ENCODE results near the gene SPG7. TPM values are rescaled to one million over a fixed set of nuclear protein-coding genes. Genes with fewer than 3 reads are reported as not detected.
"Not testable (repeated sequence)": the region's sequence is repeated elsewhere in the genome, so short reads cannot be mapped to it uniquely, and the experiment has no call there.

The SPG7 gene
- polyA plus RNA-seq, 3 donors: 92.6 to 132 (median 98.7) TPM

DNA sequence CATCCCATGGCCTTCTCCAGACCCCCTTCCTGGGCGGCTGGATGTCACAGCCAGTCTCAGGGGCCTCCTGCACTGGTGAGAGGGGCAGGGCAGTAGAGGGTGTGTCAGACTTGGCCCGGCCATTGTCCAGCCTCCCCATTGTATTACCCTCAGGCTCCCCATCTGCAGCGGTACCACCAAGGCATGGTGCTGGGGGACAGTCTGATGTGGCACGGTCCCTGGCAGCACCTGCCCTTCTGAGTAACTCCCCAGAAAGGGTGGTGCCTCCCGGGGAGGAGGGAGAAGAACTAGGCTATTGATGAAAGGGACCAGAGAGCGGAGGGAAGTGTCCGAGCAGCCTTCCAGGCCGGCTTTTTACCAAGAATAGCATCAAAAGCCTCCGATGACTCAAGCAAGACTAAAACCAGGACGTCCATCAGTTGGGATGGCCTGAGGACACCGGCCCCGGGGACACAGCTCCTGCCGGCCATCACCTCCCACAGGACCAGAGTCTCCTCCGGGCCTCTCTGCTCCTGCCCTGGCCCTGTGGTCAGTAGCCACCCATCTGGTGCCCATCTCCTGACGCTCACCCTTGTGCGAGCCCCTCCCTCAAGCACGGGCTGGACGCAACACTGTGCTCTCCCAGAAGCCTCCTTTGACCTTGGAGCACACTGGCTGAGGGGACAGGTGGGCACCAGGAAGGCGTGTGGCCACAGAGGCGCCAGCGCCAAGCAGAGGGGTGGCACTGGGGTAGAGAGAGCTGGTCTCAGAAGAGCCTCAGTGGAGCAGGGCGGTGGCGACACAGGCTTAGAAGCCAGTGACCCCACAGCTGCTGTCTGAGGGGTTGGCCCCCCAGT, 61.5 kb downstream of the SPG7 start:
- DNase-seq (ENCODE audit: extremely low read depth in 1 of 11, low read depth in 9 of 11, low spot score in 4 of 11): no peak

DNA sequence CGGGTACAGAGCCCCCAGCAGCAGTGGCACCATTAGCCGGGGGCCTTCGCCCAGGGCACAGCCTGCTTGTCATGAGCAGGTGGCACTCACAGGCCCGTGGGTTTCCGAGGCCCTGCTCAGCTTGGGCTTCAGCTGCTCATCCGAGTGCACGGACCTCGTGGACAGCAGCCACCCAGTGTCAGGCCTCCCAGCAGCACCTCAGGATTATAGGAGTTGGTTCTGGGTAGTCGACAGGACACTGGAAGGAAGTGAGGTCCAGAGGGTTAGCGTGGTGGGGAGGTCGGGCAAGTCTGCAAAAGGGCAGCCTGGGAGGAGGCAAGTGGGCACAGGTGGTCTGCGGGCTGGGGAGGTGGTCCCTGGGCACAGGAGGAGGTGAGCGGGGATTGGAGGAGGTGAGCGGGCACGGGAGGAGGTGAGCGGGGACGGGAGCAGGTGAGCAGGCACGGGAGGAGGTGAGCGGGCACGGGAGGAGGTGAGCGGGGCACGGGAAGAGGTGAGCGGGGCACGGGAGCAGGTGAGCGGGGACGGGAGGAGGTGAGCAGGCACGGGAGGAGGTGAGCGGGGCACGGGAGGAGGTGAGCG, 62.2 kb downstream of the SPG7 start:
- DNase-seq (ENCODE audit: extremely low read depth in 1 of 11, low read depth in 9 of 11, low spot score in 4 of 11): no peak

DNA sequence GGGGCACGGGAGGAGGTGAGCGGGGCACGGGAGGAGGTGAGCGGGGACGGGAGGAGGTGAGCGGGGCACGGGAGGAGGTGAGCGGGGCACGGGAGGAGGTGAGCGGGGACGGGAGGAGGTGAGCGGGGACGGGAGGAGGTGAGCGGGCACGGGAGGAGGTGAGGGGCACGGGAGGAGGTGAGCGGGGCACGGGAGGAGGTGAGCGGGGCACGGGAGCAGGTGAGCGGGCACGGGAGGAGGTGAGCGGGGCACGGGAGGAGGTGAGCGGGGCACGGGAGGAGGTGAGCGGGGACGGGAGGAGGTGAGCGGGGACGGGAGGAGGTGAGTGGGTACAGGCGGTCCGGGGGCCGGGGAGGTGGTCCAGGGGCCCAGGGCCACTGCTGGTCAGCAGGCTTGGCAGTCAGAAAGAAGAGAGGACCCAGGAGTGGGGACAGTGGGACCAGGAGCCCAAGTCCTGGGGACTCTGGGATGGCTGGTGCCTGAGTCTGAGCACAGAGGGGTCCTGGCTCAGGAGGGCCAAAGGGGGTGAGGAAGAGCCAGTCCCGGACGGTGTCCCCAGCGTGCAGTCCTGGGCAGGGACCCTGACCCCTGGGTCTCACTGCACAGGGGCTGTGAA, 62.9 kb downstream of the SPG7 start:
- not testable (repeated sequence) for DNase-seq (ENCODE audit: extremely low read depth in 1 of 11, low read depth in 9 of 11, low spot score in 4 of 11)

DNA sequence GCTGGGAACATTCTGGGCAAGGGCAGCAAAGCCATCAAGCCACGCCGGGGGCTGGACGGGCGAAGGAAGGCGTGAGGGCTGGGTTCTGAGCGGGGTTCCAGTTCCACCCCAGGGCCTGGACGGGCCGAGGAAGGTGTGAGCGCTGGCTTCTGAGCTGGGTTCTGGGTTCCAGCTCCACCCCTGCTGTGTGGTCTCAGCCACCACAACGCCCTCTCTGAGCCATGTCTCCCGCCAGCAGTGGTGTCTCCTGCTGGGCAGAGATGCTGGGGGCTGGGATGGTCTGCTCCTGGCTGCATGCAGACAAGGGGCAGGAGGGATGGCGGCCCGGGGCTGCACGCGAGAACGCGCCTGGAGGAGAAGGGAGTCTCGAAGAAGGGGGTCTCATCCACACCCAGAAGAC, 63.4 kb downstream of the SPG7 start:
- DNase-seq (ENCODE audit: extremely low read depth in 1 of 11, low read depth in 9 of 11, low spot score in 4 of 11): no peak

DNA sequence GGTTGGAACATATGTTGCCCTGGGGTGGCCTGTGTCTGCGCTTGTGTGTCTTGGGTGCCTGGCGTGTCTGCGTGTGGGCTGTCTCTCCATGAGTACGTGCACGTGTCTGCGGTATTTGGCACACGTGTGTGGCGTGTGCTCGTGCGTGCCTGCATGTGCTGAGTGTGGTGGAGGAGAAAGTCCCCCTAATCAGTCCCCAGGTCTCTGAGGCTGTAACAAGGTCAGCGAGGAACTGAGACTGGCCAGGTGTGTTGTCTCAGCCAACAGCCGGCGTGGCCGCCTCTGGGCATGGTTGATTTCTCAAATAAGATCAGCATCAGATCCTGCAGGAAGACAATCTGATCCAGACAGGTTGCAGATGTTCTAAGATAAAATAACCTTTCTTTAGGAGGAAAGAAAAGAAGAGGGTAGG, 63.9 kb downstream of the SPG7 start:
- no peak for DNase-seq (ENCODE audit: extremely low read depth in 1 of 11, low read depth in 9 of 11, low spot score in 4 of 11)

DNA sequence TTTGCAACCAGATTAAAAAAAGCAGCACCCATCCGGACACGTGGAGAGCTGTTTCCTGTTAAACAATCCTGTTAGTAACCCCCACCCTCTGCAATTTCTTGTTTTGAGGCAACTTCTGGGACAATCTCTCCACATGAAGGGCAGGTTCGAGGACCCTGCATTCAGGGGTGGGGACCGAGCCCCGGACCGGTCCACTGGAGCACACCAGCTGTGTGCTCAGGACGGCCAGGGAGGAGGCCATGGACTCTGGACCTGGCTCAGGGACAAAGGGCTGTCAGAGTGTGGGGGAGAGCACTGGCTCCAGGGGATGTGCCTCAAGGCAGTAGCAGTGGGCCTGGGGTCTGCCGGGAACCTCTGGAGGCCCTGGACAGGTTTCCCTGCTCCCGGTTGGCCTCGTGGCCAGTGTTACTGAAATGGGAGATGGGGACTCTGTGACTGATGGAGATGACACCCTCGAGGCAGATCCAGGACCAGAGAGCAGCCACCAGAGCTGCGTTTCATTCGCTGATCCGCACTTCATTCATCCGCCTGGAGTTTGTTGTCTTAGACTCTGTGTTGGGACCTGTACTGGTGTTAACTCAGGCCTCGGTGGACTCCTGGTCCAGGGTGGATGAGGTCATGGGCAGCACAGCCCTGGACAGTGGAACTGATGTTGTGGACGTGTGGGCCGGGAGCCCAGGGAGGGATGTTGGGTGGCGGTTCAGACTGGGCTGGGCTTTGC, 64.4 kb downstream of the SPG7 start:
- DNase-seq (ENCODE audit: extremely low read depth in 1 of 11, low read depth in 9 of 11, low spot score in 4 of 11): no peak

DNA sequence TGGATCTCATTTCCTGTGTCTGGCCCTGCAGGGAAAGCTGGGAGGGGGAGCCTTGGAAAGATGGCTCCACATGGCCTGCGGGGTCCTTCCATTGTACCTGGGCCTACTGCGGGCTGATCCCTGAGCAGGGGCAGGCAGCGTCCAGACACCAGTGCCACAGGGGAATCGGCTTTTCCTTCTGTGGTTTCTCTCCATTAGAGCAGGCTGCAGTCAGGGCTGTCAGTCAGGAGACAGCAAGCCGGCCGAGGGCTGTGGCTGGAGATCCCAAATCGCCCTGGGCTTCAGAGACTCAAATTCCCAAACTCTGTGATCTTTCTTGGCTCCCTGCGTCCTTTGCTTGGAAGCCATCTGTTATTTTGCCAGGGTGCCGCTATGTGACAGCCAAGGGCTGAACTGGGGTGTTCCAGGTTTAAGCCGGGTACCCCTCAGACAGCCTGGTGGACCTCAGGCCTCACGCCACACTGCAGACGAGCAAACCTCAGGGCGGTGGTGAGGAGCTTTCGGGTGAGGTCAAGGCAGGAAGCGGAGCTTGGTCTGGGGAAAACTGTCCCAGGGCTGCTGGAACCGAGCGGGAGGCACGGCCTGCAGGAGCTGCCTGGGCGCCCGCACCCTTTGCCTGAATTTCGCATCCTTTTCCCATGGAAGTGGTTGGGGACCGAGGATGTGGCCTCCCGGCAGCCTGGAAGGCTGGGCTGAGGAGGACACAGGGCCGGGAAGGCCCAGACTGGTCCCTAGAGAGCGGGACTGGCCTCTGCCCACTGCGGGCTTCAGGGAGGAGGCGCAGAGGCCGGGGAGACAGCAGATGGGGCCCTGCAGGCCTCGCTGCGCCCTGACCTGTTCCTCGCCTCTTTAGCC, 65.8 kb downstream of the SPG7 start:
- DNase-seq (ENCODE audit: extremely low read depth in 1 of 11, low read depth in 9 of 11, low spot score in 4 of 11): no peak

DNA sequence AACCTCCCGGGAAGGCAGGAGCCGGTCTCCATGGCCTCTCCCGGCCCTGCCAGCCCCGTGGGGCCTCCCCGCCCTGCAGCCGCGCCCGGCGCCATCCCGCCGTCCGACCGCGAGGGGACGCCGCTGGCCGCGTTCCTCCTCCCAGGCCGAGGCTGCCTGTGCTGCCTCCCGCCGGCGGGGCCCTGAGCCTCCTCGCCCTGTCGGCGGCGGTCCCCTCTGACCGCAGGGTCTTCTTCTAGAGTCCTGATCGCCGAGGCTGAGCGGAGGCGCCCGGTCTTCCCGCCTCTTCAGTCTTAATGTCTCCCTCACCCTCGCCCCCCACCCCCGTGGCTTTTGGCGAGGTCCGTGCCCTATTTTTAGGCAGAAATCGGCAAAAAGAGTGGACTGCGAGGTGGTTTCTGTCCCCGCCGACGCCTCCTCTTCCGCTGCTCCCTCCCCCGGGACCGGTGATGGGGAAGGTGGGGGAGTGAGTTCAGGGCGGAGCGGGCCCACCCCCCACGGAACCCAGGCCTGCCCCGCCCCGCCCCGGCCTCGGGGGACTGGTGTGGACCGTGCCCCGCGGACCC, 66.6 kb downstream of the SPG7 start:
- DNase-seq (ENCODE audit: extremely low read depth in 1 of 11, low read depth in 9 of 11, low spot score in 4 of 11): peak in 3 of 11 donors; percentile 36 to 50 (median 49)

DNA sequence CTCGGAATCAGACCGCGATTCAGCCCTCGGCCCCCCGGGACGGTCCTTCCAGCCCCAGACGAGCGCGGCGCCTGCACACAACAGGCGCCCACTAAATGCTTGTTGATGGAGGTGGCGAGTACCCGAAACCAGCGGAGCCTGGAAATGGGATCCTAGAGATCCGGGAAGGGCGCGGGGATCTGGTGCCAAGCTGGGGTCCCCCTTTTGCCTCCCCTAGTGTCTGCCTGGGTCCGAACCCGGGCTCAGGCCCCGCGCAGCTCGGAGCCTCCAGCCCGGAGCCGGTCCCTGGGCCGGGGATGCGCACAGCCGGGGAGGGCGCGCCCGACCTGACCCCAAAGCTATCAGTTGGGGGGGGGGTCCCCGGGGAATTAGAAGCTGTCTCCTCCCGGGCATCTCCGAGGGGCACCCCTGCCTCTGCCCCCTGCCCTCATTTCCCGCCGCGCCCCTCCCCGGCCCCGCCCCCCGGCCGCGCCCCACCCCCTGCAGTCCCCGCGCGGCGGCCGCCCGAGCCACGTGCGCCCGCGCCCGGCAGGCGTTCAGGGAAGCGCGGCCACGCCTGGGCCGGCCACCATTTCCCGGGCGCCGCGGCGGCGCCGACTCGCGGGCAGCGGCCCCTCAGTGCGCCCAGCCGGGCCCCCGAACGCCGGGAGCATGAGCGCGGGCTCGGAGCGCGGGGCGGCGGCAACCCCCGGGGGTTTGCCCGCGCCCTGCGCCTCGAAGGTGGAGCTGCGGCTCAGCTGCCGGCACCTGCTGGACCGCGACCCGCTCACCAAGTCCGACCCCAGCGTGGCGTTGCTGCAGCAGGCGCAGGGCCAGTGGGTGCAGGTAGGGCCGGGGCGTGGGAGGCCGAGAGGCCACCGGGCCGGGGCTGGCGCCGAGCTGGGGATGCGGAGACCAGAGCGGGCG, 67.3 kb downstream of the SPG7 start, which contains the start of gene CPNE7:
Gene CPNE7, plus strand, starts transcription at position 512 of the 906 bp plus-strand sequence. Its CDS starts 140 bp downstream, at position 652.
- DNase-seq (ENCODE audit: extremely low read depth in 1 of 11, low read depth in 9 of 11, low spot score in 4 of 11): no peak

DNA sequence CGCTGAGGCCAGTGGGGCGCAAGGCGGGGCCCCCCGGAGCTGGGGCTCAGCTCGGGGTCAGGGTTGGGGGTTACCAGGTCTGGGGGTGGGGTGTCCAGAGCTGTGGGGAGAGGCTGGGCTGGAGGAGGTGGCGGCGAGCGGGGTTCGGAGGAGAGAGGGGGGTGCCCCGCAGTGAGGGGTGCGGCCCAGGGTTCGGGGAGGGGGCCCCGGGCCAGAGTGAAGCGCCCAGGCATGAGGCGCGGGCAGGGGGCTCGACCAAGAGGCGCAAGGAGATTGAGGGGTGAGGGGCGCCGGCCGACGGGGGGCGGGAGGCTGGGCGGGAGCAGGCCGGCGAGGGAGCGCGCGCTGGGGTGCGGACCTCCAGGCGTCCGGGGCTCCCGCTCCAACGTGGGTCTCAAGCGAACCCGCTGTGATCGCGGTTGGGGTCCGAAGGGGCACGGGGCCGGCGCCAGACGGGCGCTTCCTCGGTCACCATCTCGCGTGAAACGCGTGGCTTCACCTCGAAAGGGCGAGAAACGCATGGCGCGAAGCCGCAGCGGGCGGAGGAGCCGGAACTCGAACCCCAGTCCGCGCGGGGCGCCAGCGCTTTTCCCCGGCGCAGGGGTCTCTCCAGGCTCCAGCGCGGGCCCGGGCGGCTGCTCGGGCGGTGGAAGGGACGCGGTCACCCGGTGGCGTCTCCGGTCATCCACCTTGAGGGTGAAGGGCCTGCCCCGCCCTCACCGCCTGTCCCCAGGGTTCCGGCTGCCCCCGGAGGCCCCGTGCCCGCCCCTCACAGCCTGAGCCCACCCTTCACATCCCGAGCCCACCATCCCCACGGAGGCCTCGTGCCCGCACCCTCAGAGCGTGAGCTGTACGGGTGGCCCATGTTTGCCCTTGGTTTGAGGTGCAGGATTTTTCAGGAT, 68.2 kb downstream of the SPG7 start:
- DNase-seq (ENCODE audit: extremely low read depth in 1 of 11, low read depth in 9 of 11, low spot score in 4 of 11): no peak

DNA sequence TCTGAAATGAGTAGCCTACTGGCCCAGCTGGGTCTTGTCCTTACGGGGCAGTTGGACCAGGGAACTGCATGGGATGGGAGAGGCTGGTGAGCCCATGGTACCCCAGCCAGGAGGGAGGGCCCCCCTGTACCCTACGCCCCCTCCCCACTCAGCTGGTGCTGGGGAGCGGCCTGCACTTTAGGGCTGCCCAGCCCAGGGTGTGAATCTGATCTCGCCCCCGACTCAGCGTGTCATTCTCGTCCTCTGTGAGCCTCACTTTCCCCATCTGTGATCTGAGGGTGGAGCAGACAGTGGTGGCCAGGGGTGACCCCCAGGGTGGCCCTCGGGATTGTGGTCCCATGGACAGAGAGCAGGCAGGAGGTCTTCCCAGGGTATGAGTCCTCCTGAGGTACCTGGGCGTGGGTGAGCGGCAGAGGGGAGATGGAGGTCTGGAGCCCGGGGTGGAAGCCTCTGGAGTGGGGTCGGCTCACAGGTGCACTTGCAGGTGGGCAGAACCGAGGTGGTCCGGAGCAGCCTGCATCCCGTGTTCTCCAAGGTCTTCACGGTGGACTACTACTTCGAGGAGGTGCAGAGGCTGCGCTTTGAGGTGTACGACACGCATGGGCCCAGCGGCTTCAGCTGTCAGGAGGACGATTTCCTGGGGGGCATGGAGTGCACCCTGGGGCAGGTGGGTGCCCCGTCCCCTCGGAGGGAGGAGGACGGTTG, 69.0 kb downstream of the SPG7 start:
- no peak for DNase-seq (ENCODE audit: extremely low read depth in 1 of 11, low read depth in 9 of 11, low spot score in 4 of 11)

DNA sequence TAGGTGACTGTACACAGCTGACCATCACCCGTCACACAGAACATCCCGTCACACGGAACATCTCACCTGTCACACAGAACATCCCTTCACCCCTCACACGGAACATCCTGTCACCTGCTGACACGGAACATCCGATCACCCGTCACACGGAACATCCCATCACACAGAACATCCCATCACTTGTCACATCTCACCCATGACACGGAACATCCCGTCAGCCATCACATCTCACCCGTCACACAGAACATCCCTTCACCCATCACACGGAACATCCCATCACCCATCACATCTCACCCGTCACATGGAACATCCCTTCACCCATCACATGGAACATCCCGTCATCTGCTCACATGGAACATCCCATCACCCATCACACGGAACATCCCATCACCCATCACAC, 71.1 kb downstream of the SPG7 start:
- no peak for DNase-seq (ENCODE audit: extremely low read depth in 1 of 11, low read depth in 9 of 11, low spot score in 4 of 11)

DNA sequence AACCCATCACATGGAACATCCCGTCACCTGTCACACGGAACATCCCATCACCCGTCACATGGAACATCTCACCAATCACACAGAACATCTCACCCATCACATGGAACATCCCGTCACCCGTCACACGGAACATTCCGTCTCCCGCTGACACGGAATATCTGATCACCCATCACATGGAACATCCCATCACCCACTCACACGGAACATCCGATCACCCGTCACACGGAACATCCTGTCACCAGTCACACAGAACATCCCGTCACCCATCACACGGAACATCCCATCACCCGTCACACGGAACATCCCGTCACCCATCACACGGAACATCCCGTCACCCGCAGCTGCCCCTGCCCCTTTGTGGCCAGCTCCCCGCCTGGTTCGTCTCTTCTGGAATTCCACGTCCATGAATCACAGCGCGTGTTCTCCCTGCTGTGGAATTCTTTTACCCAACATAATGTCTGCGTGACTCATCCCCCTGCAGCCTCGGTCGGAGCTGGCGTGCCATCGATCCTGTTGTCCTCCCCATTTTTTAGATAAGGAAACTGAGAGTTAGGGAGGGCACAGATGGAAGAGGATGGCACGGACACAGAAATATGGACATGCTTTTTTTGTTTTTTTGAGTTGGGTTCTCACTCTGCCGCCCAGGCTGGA, 73.0 kb downstream of the SPG7 start:
- no peak for DNase-seq (ENCODE audit: extremely low read depth in 1 of 11, low read depth in 9 of 11, low spot score in 4 of 11)

DNA sequence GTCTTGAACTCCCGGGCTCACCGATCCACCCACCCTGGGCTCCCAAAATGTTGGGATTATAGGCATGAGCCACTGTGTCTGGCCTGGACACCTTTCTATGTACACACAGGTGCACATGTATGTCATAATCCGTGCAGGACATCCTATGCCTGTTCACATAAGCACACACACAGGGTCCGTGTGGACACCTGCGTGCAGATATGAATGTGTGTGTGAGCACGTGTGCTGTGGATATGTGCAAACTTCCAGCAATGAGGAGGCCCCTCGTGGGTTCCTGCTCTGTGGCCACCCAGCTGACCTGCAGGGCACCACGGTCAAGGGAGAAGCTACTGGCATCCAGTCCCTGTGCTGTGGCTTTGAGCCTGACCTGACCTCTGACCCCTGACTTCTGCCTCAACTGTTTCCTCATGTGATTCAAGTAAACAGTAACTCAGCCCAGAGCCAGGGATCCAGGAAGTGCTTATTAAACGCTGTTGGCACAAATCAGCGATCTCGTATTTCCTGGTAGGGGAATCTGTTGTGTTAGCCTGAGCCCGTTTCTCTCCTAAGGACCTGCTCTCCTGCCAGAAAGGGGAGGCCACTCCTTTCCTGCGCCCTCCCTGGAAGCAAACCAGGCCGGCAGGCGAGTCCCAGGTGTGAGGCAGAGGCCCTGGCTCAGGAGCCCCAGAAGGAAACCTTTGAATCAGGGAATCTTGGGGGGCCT, 73.8 kb downstream of the SPG7 start:
- no peak for DNase-seq (ENCODE audit: extremely low read depth in 1 of 11, low read depth in 9 of 11, low spot score in 4 of 11)
